Embryonic facial prominence (tissue), 1 donor: ENCODE data around the gene KPNA6.

ENCODE experiments used
- DNase-seq: peaks from one replicate; pipeline ENCODE4 v3.0.0-alpha.2; 2016; ENCODE audit errors: extremely low spot score

KPNA6 gene

GRCh38 chr1:32187850-32188249 lies 80.0 kb downstream of the KPNA6 start:
- DNase-seq, result no peak

- no peak for DNase-seq
Observed at GRCh38 chr1:32192220-32192948, 84.5 kb downstream of the KPNA6 start.

- DNase-seq, result no peak
Observed at GRCh38 chr1:32194984-32195383, 87.1 kb downstream of the KPNA6 start.

GRCh38 chr1:32195531-32195930 lies 87.7 kb downstream of the KPNA6 start:
- DNase-seq, result no peak

- DNase-seq, result no peak
Observed at GRCh38 chr1:32195972-32196823, 88.3 kb downstream of the KPNA6 start.

- DNase-seq, result no peak
Observed at GRCh38 chr1:32197074-32197473, 89.2 kb downstream of the KPNA6 start.

- DNase-seq, result no peak
Observed at GRCh38 chr1:32197837-32198236, 90.0 kb downstream of the KPNA6 start.

GRCh38 chr1:32198237-32199042 lies 90.6 kb downstream of the KPNA6 start:
- no peak for DNase-seq

- DNase-seq, result no peak
Observed at GRCh38 chr1:32199043-32199716, 91.3 kb downstream of the KPNA6 start.

GRCh38 chr1:32199717-32200072 lies 91.8 kb downstream of the KPNA6 start:
- no peak for DNase-seq

GRCh38 chr1:32200226-32201010 lies 92.6 kb downstream of the KPNA6 start, which contains the start of gene CCDC28B:
Gene CCDC28B (plus strand): TSS chr1:32200595. CDS start chr1:32201936, 1,341 bp downstream.
- peak; percentile 60 for DNase-seq

- no peak for DNase-seq
Observed at GRCh38 chr1:32201011-32201855, 93.4 kb downstream of the KPNA6 start.

- no peak for DNase-seq
Observed at GRCh38 chr1:32204943-32205361, 97.1 kb downstream of the KPNA6 start.

GRCh38 chr1:32205401-32206370 lies 97.8 kb downstream of the KPNA6 start, which contains the start of gene IQCC:
Gene IQCC (plus strand): TSS chr1:32205671. CDS start chr1:32205682, 11 bp downstream.
- DNase-seq, result peak; percentile 74

GRCh38 chr1:32208469-32208868 lies 100.6 kb downstream of the KPNA6 start:
- DNase-seq, result no peak

- no peak for DNase-seq
Observed at GRCh38 chr1:32208891-32209328, 101.1 kb downstream of the KPNA6 start, which contains the start of gene DCDC2B. Gene DCDC2B (plus strand): TSS chr1:32209089. CDS start chr1:32209094, 5 bp downstream.

- no peak for DNase-seq
Observed at GRCh38 chr1:32215629-32216480, 108.0 kb downstream of the KPNA6 start.
